PC-9 (cell line): ENCODE data around the gene ASXL1. TPM values are rescaled to one million over a fixed set of nuclear protein-coding genes. Genes with fewer than 3 reads are reported as not detected.
"Not testable (repeated sequence)": the region's sequence is repeated elsewhere in the genome, so short reads cannot be mapped to it uniquely, and the experiment has no call there.

Experiments used
- BruUV-seq: library from RNA; stranded (reverse); fragments of 400-500 nt; replicated peaks from 2 replicates; lab custom pipeline; 2021; lab: Mats Ljungman, UMichigan
- CTCF ChIA-PET: fragments of 300-600 bp; sonication (Branson Sonifier 250); formaldehyde crosslinking; loops from one replicate; lab custom pipeline; 2022; ENCODE audit warnings: antibody characterized with exemption; lab: Charles Lee
- POLR2A ChIA-PET: fragments of 300-600 bp; sonication (Branson Sonifier 250); formaldehyde crosslinking; loops from one replicate; lab custom pipeline; 2022; ENCODE audit warnings: antibody characterized with exemption; ENCODE audit not compliant: unreplicated experiment; lab: Charles Lee
- DNase-seq, 2 experiments: peaks; one replicate each; pipeline versions ENCODE4 v3.0.0 to v3.0.0-alpha.2; 2015 to 2022; ENCODE audit warnings: mixed read lengths in 1 of 2
- H2AFZ ChIP-seq: fragments of 200-600 bp; sonication (generic); 2 replicates; pipeline ENCODE4 v1.8.1; 2017; ENCODE audit warnings: antibody characterized with exemption
- H3F3A ChIP-seq: fragments of 200-600 bp; sonication (generic); 2 replicates; pipeline ENCODE4 v1.8.1; 2017; ENCODE audit warnings: antibody characterized with exemption, mild to moderate bottlenecking, low read depth; ENCODE audit not compliant: insufficient read depth
- H3K27ac ChIP-seq: fragments of 200-600 bp; sonication (generic); 2 replicates; pipeline ENCODE4 v1.6.1; 2016; ENCODE audit warnings: mixed run types
- H3K27me3 ChIP-seq: fragments of 200-600 bp; sonication (generic); 2 replicates; pipeline ENCODE4 v1.6.1; 2016; ENCODE audit warnings: low read depth, mixed run types; ENCODE audit not compliant: insufficient read depth
- H3K36me3 ChIP-seq: fragments of 200-600 bp; sonication (generic); 2 replicates; pipeline ENCODE4 v1.6.1; 2016; ENCODE audit warnings: low read depth, mixed run types
- H3K4me1 ChIP-seq: fragments of 200-600 bp; sonication (generic); replicated peaks from 2 replicates; pipeline ENCODE4 v1.6.1; 2016; ENCODE audit warnings: mixed run types; ENCODE audit not compliant: insufficient read depth
- H3K4me2 ChIP-seq: fragments of 200-600 bp; sonication (generic); 2 replicates; pipeline ENCODE4 v1.6.1; 2017; ENCODE audit warnings: mixed run types
- H3K4me3 ChIP-seq: fragments of 200-600 bp; sonication (generic); 2 replicates; pipeline ENCODE4 v1.6.1; 2016; ENCODE audit warnings: mixed run types
- H3K79me2 ChIP-seq: fragments of 200-600 bp; sonication (generic); 2 replicates; pipeline ENCODE4 v1.6.1; 2017; ENCODE audit warnings: low read depth, mixed run types
- H3K9me2 ChIP-seq: fragments of 200-600 bp; sonication (generic); 2 replicates; pipeline ENCODE4 v1.8.1; 2017; ENCODE audit warnings: mild to moderate bottlenecking; ENCODE audit not compliant: insufficient read depth
- H3K9me3 ChIP-seq: fragments of 200-600 bp; sonication (generic); 2 replicates; pipeline ENCODE4 v1.8.1; 2016; ENCODE audit warnings: low read depth; ENCODE audit not compliant: insufficient read depth
- H4K20me1 ChIP-seq: fragments of 200-600 bp; sonication (generic); 2 replicates; pipeline ENCODE4 v1.8.1; 2017; ENCODE audit not compliant: insufficient read depth
- EZH2 ChIP-seq: fragments of 200-600 bp; sonication (generic); IDR thresholded peaks from 2 replicates; pipeline ENCODE4 v1.8.0; 2017; ENCODE audit warnings: antibody characterized with exemption, low read depth
- intact Hi-C: fragments of 100-400 bp; cut with micrococcal nuclease; formaldehyde crosslinking; loops from one replicate; pipeline ENCODE4 v1.10.0; 2022; ENCODE audit not compliant: unreplicated experiment
- total RNA-seq: library from RNA; stranded (reverse); gene quantifications from 2 replicates; pipeline ENCODE4 v1.2.3, GENCODE V29; 2021
- TF ChIP-seq, protein P1 (sequence below): fragments of 200-600 bp; sonication (generic); conservative IDR thresholded peaks from 2 replicates; pipeline ENCODE4 v1.6.1; 2017; ENCODE audit warnings: mixed run types, antibody characterized with exemption, mild to moderate bottlenecking, moderate library complexity

The ASXL1 gene
- total RNA-seq, 1 experiment from 2014 or later, result 123 TPM

DNA sequence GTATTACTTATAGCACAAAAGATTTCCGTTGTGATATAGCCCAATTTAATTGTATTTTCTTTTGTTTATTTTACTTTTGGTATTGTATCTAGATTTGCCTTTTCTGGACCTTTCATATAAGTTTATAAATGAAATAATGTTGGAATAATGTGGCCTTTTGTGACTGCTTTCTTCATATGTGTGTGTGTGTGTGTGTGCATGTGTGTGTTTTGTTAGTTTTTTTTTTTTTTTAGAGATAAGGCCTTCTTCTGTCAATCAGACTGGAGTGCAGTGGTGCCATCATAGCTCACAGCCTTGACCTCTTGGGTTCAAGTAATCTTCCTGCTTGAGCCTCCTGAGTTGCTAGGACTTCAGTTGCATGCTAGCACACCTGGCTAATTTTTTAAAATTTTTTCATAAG, 37.8 kb upstream of the ASXL1 start:
- H4K20me1 ChIP-seq, result no peaks in the 10 kb centered on the region; the same call in 1 of the 2 replicates
- H3K4me2 ChIP-seq, result no peak overlapping the region
- no peaks in the 10 kb centered on the region for H3K27me3 ChIP-seq
- ChIA-PET CTCF (no interaction called here), POLR2A (no interaction called here)
- H3F3A ChIP-seq, result peaks cover 37% of the 10 kb centered on the region
- 0 out of 2 replicates have a peak, but pooled peaks cover 11% of the 10 kb centered on the region for H3K36me3 ChIP-seq
- no peaks in the 10 kb centered on the region for H3K9me3 ChIP-seq
- DNase-seq, result no peak
- H3K4me3 ChIP-seq, result no peak overlapping the region
- H3K9me2 ChIP-seq, result no peaks in the 10 kb centered on the region
- no peaks in the 10 kb centered on the region for H3K4me1 ChIP-seq
- H3K79me2 ChIP-seq, result no peaks in the 10 kb centered on the region
- TF ChIP-seq, protein P1, sequence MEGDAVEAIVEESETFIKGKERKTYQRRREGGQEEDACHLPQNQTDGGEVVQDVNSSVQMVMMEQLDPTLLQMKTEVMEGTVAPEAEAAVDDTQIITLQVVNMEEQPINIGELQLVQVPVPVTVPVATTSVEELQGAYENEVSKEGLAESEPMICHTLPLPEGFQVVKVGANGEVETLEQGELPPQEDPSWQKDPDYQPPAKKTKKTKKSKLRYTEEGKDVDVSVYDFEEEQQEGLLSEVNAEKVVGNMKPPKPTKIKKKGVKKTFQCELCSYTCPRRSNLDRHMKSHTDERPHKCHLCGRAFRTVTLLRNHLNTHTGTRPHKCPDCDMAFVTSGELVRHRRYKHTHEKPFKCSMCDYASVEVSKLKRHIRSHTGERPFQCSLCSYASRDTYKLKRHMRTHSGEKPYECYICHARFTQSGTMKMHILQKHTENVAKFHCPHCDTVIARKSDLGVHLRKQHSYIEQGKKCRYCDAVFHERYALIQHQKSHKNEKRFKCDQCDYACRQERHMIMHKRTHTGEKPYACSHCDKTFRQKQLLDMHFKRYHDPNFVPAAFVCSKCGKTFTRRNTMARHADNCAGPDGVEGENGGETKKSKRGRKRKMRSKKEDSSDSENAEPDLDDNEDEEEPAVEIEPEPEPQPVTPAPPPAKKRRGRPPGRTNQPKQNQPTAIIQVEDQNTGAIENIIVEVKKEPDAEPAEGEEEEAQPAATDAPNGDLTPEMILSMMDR, result no peak
- no peak for TF ChIP-seq EZH2
- H3K27ac ChIP-seq, result no peak overlapping the region
- no TSS peak for BruUV-seq
- intact Hi-C loops, result no loop called here
- no peak overlapping the region for H2AFZ ChIP-seq

DNA sequence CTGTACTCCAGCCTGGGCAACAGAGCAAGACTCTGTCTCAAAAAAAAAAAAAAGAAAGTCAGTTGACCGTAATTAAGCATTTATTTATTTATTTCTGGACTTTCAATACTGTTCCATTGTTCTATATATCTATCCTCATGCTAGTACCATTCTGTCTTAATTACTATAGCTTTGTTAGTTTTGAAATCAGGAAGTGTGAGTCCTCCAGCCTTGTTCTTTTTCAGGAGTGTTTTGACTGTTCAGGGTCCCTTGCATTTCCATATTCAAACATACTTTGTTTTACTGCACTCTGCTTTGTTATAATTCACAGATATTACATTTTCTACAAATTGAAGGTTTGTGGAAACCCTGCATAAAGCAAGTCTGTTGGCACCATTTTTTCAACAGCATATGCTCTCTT, 36.7 kb upstream of the ASXL1 start:
- no TSS peak for BruUV-seq
- no peak for DNase-seq
- Histone ChIP-seq H3K79me2 (no peaks in the 10 kb centered on the region), H3K4me3 (no peak overlapping the region), H3K4me2 (no peak overlapping the region), H3K36me3 (0 out of 2 replicates have a peak, but pooled peaks cover 6% of the 10 kb centered on the region), H2AFZ (no peak overlapping the region), H4K20me1 (no peaks in the 10 kb centered on the region; the same call in 1 of the 2 replicates), H3K9me2 (no peaks in the 10 kb centered on the region), H3K27me3 (no peaks in the 10 kb centered on the region), H3K4me1 (peaks cover 9% of the 10 kb centered on the region), H3F3A (peaks cover 46% of the 10 kb centered on the region), H3K9me3 (no peaks in the 10 kb centered on the region), H3K27ac (no peak overlapping the region)
- intact Hi-C loops, result no loop called here
- TF ChIP-seq EZH2, result no peak
- TF ChIP-seq, protein P1, result no peak
- CTCF ChIA-PET, result no interaction called here
- POLR2A ChIA-PET, result no interaction called here

DNA sequence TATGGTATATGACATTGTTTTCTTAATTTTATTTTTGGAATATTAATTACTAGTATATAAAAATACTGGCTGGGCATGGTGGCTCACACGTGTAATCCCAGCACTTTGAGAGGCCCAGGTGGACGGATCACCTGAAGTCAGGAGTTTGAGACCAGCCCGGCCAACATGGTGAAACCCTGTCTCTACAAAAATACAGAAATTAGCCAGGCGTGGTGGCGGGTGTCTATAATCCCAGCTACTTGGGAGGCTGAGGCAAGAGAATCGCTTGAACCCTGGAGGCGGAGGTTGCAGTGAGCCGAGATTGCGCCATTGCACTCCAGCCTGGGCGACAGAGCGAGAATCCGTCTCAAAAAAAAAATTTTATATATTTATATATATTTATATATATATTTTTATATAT, 35.9 kb upstream of the ASXL1 start:
- H3K27me3 ChIP-seq, H3K4me3 ChIP-seq, DNase-seq, H3K36me3 ChIP-seq, CTCF ChIA-PET, POLR2A ChIA-PET, H2AFZ ChIP-seq, BruUV-seq, H3K27ac ChIP-seq, H3K9me2 ChIP-seq, H3K4me2 ChIP-seq, H3K9me3 ChIP-seq, intact Hi-C loops, H4K20me1 ChIP-seq, H3K79me2 ChIP-seq: not testable (repeated sequence)
- Histone ChIP-seq H3K4me1 (peaks cover 15% of the 10 kb centered on the region), H3F3A (peaks cover 51% of the 10 kb centered on the region)

DNA sequence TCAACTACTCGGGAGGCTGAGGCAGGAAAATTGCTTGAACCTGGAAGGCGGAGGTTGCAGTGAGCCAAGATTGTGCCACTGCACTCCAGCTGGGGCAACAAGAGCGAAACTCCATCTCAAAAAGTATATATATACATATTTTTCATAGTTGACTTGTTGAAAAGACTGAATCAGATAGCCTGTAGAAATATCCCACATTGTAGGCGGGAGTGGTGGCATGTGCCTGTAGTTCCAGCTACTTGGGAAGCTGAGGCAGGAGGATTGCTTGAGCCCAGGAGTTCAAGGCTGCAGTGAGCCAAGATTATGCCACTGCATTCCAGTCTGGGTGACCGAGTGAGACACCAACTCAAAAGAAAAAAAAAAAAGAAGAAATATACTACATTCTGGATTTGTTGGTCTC, 34.4 kb upstream of the ASXL1 start:
- Histone ChIP-seq H3F3A (peaks cover 51% of the 10 kb centered on the region), H3K4me1 (peaks cover 15% of the 10 kb centered on the region)
- CTCF ChIA-PET, H3K27ac ChIP-seq, intact Hi-C loops, H3K9me2 ChIP-seq, H3K36me3 ChIP-seq, H3K79me2 ChIP-seq, H3K9me3 ChIP-seq, BruUV-seq, H2AFZ ChIP-seq, H4K20me1 ChIP-seq, DNase-seq, H3K4me3 ChIP-seq, H3K27me3 ChIP-seq, H3K4me2 ChIP-seq: not testable (repeated sequence)
- POLR2A ChIA-PET, result interaction anchor here (0.6 kb wide), 2 partner anchors 295 to 472 kb away, joined by 4 to 5 read pairs; no protein-coding TSS in a partner anchor
